Measurements from ENCODE around the gene TMPRSS12.
"Not testable (repeated sequence)": the region's sequence is repeated elsewhere in the genome, so short reads cannot be mapped to it uniquely, and the experiment has no call there.

Gene TMPRSS12

GRCh38 chr12:50927356-50927755 is 84.6 kb downstream of the TMPRSS12 start:
- no peak for DNase-seq

- DNase-seq, result no peak
Observed at GRCh38 chr12:50927766-50928224, 85.1 kb downstream of the TMPRSS12 start.

- no peak for DNase-seq
Observed at GRCh38 chr12:50928392-50928791, 85.7 kb downstream of the TMPRSS12 start.

- no peak for DNase-seq
Observed at GRCh38 chr12:50929831-50930230, 87.1 kb downstream of the TMPRSS12 start.

- not testable (repeated sequence) for DNase-seq
Observed at GRCh38 chr12:50930477-50930876, 87.8 kb downstream of the TMPRSS12 start.

GRCh38 chr12:50932787-50933280 is 90.1 kb downstream of the TMPRSS12 start:
- no peak for DNase-seq

GRCh38 chr12:50933459-50934124 is 90.9 kb downstream of the TMPRSS12 start:
- DNase-seq, result no peak

- no peak for DNase-seq
Observed at GRCh38 chr12:50934371-50934851, 91.7 kb downstream of the TMPRSS12 start.

GRCh38 chr12:50934981-50935807 is 92.5 kb downstream of the TMPRSS12 start:
- no peak for DNase-seq

- no peak for DNase-seq
Observed at GRCh38 chr12:50936821-50937530, 94.2 kb downstream of the TMPRSS12 start.
